ENCODE measurements around the gene MOB4. TPM values are rescaled to one million over a fixed set of nuclear protein-coding genes. Genes with fewer than 3 reads are reported as not detected.

Gene MOB4
- total and polyA plus RNA-seq, 2 donors (not counting 1 experiment from before 2014, with no cell fraction given) = 12.6 to 20.8 TPM

GRCh38 chr2:197597166-197597565 is 81.3 kb downstream of the MOB4 start:
- Histone ChIP-seq H3K4me1 (ENCODE audit: control insufficient read depth in 2 of 2, insufficient read depth in 2 of 2, low read length in 2 of 2) (no peaks in the 10 kb centered on the region), H3K36me3 (replicated peaks in 1 of 2; ENCODE audit: control extremely low read depth in 1 of 2, control insufficient read depth in 1 of 2, extremely low read depth in 1 of 2, insufficient read depth in 2 of 2, low read length in 1 of 2) (no peaks in the 10 kb centered on the region), H3K27me3 (replicated peaks in 1 of 4; ENCODE audit: control extremely low read depth in 1 of 4, control insufficient read depth in 3 of 4, insufficient read depth in 4 of 4, low read length in 3 of 4) (peaks cover 0 to 12% (median 3%) of the 10 kb centered on the region in 4 experiments), H2AFZ (ENCODE audit: insufficient read depth, low read depth, low read length, poor library complexity, severe bottlenecking) (no peak overlapping the region), H3K27ac (ENCODE audit: low read length in 2 of 2) (no peak overlapping the region), H4K20me1 (ENCODE audit: control insufficient read depth, insufficient read depth, low read length, poor library complexity, severe bottlenecking) (no peaks in the 10 kb centered on the region), H3K4me2 (replicated peaks; ENCODE audit: low read depth, low read length, poor library complexity, severe bottlenecking) (no peak overlapping the region), H3K9me3 (ENCODE audit: control extremely low read depth in 1 of 3, control insufficient read depth in 2 of 3, insufficient read depth in 1 of 3, low read length in 2 of 3) (no peaks in the 10 kb centered on the region), H3K4me3 (ENCODE audit: control extremely low read depth in 1 of 5, extremely low read depth in 1 of 5, insufficient read depth in 1 of 5, low read depth in 2 of 5, low read length in 4 of 5) (no peak overlapping the region), H3K79me2 (ENCODE audit: control insufficient read depth, insufficient read depth, low read length) (no peaks in the 10 kb centered on the region), H3K9ac (ENCODE audit: low read length) (no peak overlapping the region)
- Mint-ChIP-seq H3K4me1 (peaks cover 4% of the 10 kb centered on the region), H3K4me3 (no peak overlapping the region), H3K27ac (no peak overlapping the region), H3K9me3 (ENCODE audit: insufficient read depth) (no peaks in the 10 kb centered on the region), H3K27me3 (peaks cover 31% of the 10 kb centered on the region)
- intact Hi-C loops (cut with micrococcal nuclease) = no loop called here
- DNase-seq (no peak), ATAC-seq (ENCODE audit: low read depth) (no peak)
- TF ChIP-seq EZH2 (IDR thresholded peaks at IDR 0.05; ENCODE audit: borderline replicate concordance, insufficient read depth, low read depth, low read length, poor library complexity, severe bottlenecking) (no peak), CTCF (IDR thresholded peaks at IDR 0.05) (no peak)
- POLR2A ChIA-PET = no interaction called here
- no CpG with 5 or more reads among the region's 4 CpGs for WGBS (ENCODE audit: insufficient coverage)
- CTCF ChIA-PET = no interaction called here

GRCh38 chr2:197598450-197598849 is 82.6 kb downstream of the MOB4 start:
- Histone ChIP-seq H3K9me3 (ENCODE audit: control extremely low read depth in 1 of 3, control insufficient read depth in 2 of 3, insufficient read depth in 1 of 3, low read length in 2 of 3) (no peaks in the 10 kb centered on the region), H3K27me3 (replicated peaks in 1 of 4; ENCODE audit: control extremely low read depth in 1 of 4, control insufficient read depth in 3 of 4, insufficient read depth in 4 of 4, low read length in 3 of 4) (peaks cover 0 to 12% (median 3%) of the 10 kb centered on the region in 4 experiments), H3K36me3 (replicated peaks in 1 of 2; ENCODE audit: control extremely low read depth in 1 of 2, control insufficient read depth in 1 of 2, extremely low read depth in 1 of 2, insufficient read depth in 2 of 2, low read length in 1 of 2) (no peaks in the 10 kb centered on the region), H2AFZ (ENCODE audit: insufficient read depth, low read depth, low read length, poor library complexity, severe bottlenecking) (no peak overlapping the region), H3K4me2 (replicated peaks; ENCODE audit: low read depth, low read length, poor library complexity, severe bottlenecking) (no peak overlapping the region), H3K4me1 (ENCODE audit: control insufficient read depth in 2 of 2, insufficient read depth in 2 of 2, low read length in 2 of 2) (no peaks in the 10 kb centered on the region), H3K9ac (ENCODE audit: low read length) (no peak overlapping the region), H3K27ac (ENCODE audit: low read length in 2 of 2) (no peak overlapping the region), H3K4me3 (ENCODE audit: control extremely low read depth in 1 of 5, extremely low read depth in 1 of 5, insufficient read depth in 1 of 5, low read depth in 2 of 5, low read length in 4 of 5) (no peak overlapping the region), H3K79me2 (ENCODE audit: control insufficient read depth, insufficient read depth, low read length) (no peaks in the 10 kb centered on the region), H4K20me1 (ENCODE audit: control insufficient read depth, insufficient read depth, low read length, poor library complexity, severe bottlenecking) (no peaks in the 10 kb centered on the region)
- TF ChIP-seq CTCF (IDR thresholded peaks at IDR 0.05) (no peak), EZH2 (IDR thresholded peaks at IDR 0.05; ENCODE audit: borderline replicate concordance, insufficient read depth, low read depth, low read length, poor library complexity, severe bottlenecking) (no peak)
- no peaks in the 10 kb centered on the region for H3K9me3 Mint-ChIP-seq (ENCODE audit: insufficient read depth)
- CTCF ChIA-PET = no interaction called here
- no peak overlapping the region for H3K27ac Mint-ChIP-seq
- no peak for DNase-seq
- H3K4me1 Mint-ChIP-seq = peaks cover 4% of the 10 kb centered on the region
- peaks cover 31% of the 10 kb centered on the region for H3K27me3 Mint-ChIP-seq
- WGBS (ENCODE audit: insufficient coverage) = 98% methylated on average over 5 of the region's 5 CpGs
- no peak for ATAC-seq (ENCODE audit: low read depth)
- POLR2A ChIA-PET = no interaction called here
- H3K4me3 Mint-ChIP-seq = no peak overlapping the region
- intact Hi-C loops (cut with micrococcal nuclease) = no loop called here
